CD14-positive monocyte (primary cell): Measurements from ENCODE around the gene SESN2. TPM values are rescaled to one million over a fixed set of nuclear protein-coding genes. Genes with fewer than 3 reads are reported as not detected.

Source experiments
- DNase-seq, 3 donors: peaks; one replicate each; pipeline ENCODE4 v3.0.0-alpha.2; 2011 to 2022
- H2AFZ ChIP-seq: 2 replicates; pipeline ENCODE4 v1.6.0; 2012; ENCODE audit warnings: mild to moderate bottlenecking, low read depth, low read length, inconsistent platforms; ENCODE audit not compliant: insufficient read depth, poor library complexity, severe bottlenecking
- H3K27ac ChIP-seq, 2 donors: 1 replicate in 1 of 2; 2 replicates in 1 of 2; pipeline ENCODE4 v1.5.1; 2012 to 2013; ENCODE audit warnings: low read length in 2 of 2, control low read depth in 1 of 2, inconsistent platforms in 1 of 2, low read depth in 1 of 2, mild to moderate bottlenecking in 1 of 2
- H3K27me3 ChIP-seq, 2 donors: one replicate each; pipeline versions ENCODE4 v1.6.0 to v1.6.1; 2011 to 2013; ENCODE audit warnings: low read length in 2 of 2; ENCODE audit not compliant: control insufficient read depth in 2 of 2, insufficient read depth in 2 of 2
- H3K36me3 ChIP-seq, 2 donors: replicated peaks in 1 of 2; 1 replicate in 1 of 2; 2 replicates in 1 of 2; pipeline versions ENCODE4 v1.5.1 to v1.6.1; 2012 to 2013; ENCODE audit warnings: low read length in 2 of 2, control low read depth in 1 of 2, inconsistent platforms in 1 of 2, mild to moderate bottlenecking in 1 of 2; ENCODE audit not compliant: insufficient read depth in 2 of 2, control insufficient read depth in 1 of 2
- H3K4me1 ChIP-seq, 2 donors: 1 replicate in 1 of 2; 2 replicates in 1 of 2; pipeline versions ENCODE4 v1.5.1 to v1.6.1; 2012 to 2013; ENCODE audit warnings: low read length in 2 of 2, control low read depth in 1 of 2, inconsistent platforms in 1 of 2, mild to moderate bottlenecking in 1 of 2, moderate library complexity in 1 of 2; ENCODE audit not compliant: insufficient read depth in 2 of 2, control insufficient read depth in 1 of 2
- H3K4me2 ChIP-seq: replicated peaks from 2 replicates; pipeline ENCODE3; 2012; ENCODE audit warnings: low read length, moderate library complexity, mild to moderate bottlenecking; ENCODE audit not compliant: poor library complexity, severe bottlenecking; ENCODE audit errors: extremely low read depth
- H3K4me3 ChIP-seq, 3 experiments: fragments of 200-600 bp in 1 of 3; sonication (generic) in 1 of 3; replicated peaks in 1 of 3; 1 replicate in 2 of 3; 2 replicates in 1 of 3; pipeline ENCODE4 v1.5.1; 2011 to 2013; ENCODE audit warnings: low read length in 3 of 3, mild to moderate bottlenecking in 3 of 3, control low read depth in 2 of 3, low read depth in 2 of 3, inconsistent platforms in 1 of 3, moderate library complexity in 1 of 3
- H3K79me2 ChIP-seq: 2 replicates; pipeline ENCODE4 v1.6.0; 2012; ENCODE audit warnings: mild to moderate bottlenecking, control low read depth, inconsistent platforms, low read length, moderate library complexity; ENCODE audit not compliant: insufficient read depth
- H3K9ac ChIP-seq: 2 replicates; pipeline ENCODE4 v1.6.0; 2017; ENCODE audit warnings: low read length, mild to moderate bottlenecking; ENCODE audit not compliant: insufficient read depth, poor library complexity, severe bottlenecking
- H3K9me3 ChIP-seq, 2 donors: replicated peaks in 1 of 2; 1 replicate in 1 of 2; 2 replicates in 1 of 2; pipeline versions ENCODE4 v1.5.1 to v1.6.1; 2012 to 2013; ENCODE audit warnings: low read length in 2 of 2, control low read depth in 1 of 2; ENCODE audit not compliant: control insufficient read depth in 1 of 2, insufficient read depth in 1 of 2
- H4K20me1 ChIP-seq: 2 replicates; pipeline ENCODE4 v1.6.0; 2012; ENCODE audit warnings: mild to moderate bottlenecking, low read length, control low read depth, moderate library complexity; ENCODE audit not compliant: insufficient read depth
- H3K27ac Mint-ChIP-seq, 7 donors: one replicate each; pipeline ENCODE4 v1.8.0; 2020; ENCODE audit warnings: mild to moderate bottlenecking in 7 of 7, mixed read lengths in 7 of 7, moderate library complexity in 6 of 7, inconsistent platforms in 2 of 7
- H3K27me3 Mint-ChIP-seq, 3 donors: one replicate each; pipeline ENCODE4 v1.8.0; 2021 to 2022; ENCODE audit warnings: low read depth in 3 of 3, mild to moderate bottlenecking in 3 of 3, mixed read lengths in 3 of 3, moderate library complexity in 3 of 3, inconsistent platforms in 1 of 3
- H3K36me3 Mint-ChIP-seq, 2 donors: one replicate each; pipeline ENCODE4 v1.8.0; 2020; ENCODE audit warnings: mixed read lengths in 2 of 2, inconsistent platforms in 1 of 2, mild to moderate bottlenecking in 1 of 2
- H3K4me1 Mint-ChIP-seq: one replicate; pipeline ENCODE4 v1.8.0; 2020; ENCODE audit warnings: mild to moderate bottlenecking, mixed read lengths
- H3K4me3 Mint-ChIP-seq, 2 donors: one replicate each; pipeline ENCODE4 v1.8.0; 2020; ENCODE audit warnings: mild to moderate bottlenecking in 2 of 2, mixed read lengths in 2 of 2, moderate library complexity in 1 of 2
- H3K9me3 Mint-ChIP-seq, 7 donors: one replicate each; pipeline ENCODE4 v1.8.0; 2020 to 2022; ENCODE audit warnings: mixed read lengths in 7 of 7, mild to moderate bottlenecking in 6 of 7, moderate library complexity in 6 of 7, inconsistent platforms in 2 of 7
- WGBS: methylation state at CpG from one replicate; pipeline ENCODE4 v1.1.5; 2013; ENCODE audit warnings: missing lambda C conversion rate; ENCODE audit not compliant: insufficient coverage; 5-methylcytosine and 5-hydroxymethylcytosine counted together
- intact Hi-C, 2 donors: fragments of 100-400 bp; cut with micrococcal nuclease; formaldehyde crosslinking; loops; one replicate each; pipeline versions ENCODE4 v1.15.0 to v1.15.1; 2023
- polyA plus RNA-seq, 3 donors: library from polyadenylated mRNA; depleted of rRNA in 1 of 3; unstranded in 2 of 3; stranded (reverse) in 1 of 3; fragments of 300-500 nt in 2 of 3; fragments of >200 nt in 1 of 3; fragmentation: Illumina TruSeq in 2 of 3; gene quantifications; 1 replicate in 2 of 3; 2 replicates in 1 of 3; pipeline ENCODE4 v1.2.3, GENCODE V29; 2012 to 2021
- TF ChIP-seq, protein P1 (sequence below): fragments of 200-600 bp; IDR thresholded peaks from one replicate; pipeline ENCODE4 v1.8.0; 2022; ENCODE audit warnings: antibody characterized with exemption, mild to moderate bottlenecking

The SESN2 gene
- polyA plus RNA-seq, 3 donors = 5.0 to 15.7 (median 5.1) TPM

DNA sequence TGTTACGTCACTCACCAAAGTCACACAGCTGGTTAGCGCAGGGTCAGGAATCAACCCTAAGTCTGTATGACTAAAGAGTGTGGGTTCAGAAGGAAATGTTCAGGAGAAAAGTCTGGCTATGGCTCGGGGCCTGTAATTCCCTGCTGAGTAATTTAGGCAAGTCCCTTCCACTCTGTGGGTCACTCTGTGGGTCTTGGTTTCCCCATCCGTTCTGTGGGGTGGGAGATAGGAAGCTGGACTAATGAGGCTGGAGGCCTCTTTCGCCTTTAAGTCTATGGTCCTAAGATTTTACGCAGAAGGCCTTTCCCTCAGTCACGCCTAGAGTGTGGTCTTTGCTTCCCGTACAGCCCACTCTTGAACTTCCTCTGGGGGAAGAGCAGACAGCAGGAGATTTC lies 55.2 kb downstream of the SESN2 start:
- TF ChIP-seq, protein P1, sequence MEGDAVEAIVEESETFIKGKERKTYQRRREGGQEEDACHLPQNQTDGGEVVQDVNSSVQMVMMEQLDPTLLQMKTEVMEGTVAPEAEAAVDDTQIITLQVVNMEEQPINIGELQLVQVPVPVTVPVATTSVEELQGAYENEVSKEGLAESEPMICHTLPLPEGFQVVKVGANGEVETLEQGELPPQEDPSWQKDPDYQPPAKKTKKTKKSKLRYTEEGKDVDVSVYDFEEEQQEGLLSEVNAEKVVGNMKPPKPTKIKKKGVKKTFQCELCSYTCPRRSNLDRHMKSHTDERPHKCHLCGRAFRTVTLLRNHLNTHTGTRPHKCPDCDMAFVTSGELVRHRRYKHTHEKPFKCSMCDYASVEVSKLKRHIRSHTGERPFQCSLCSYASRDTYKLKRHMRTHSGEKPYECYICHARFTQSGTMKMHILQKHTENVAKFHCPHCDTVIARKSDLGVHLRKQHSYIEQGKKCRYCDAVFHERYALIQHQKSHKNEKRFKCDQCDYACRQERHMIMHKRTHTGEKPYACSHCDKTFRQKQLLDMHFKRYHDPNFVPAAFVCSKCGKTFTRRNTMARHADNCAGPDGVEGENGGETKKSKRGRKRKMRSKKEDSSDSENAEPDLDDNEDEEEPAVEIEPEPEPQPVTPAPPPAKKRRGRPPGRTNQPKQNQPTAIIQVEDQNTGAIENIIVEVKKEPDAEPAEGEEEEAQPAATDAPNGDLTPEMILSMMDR = no peak
- Mint-ChIP-seq H3K27me3 (peaks cover 0 to 2% (median 0%) of the 10 kb centered on the region in 3 donors), H3K36me3 (no peaks in the 10 kb centered on the region), H3K4me3 (peak overlapping the region in 1 of 2 donors; percentile 20), H3K4me1 (peaks cover 27% of the 10 kb centered on the region), H3K27ac (peak overlapping the region; percentile 89 to 99 (median 92)), H3K9me3 (no peaks in the 10 kb centered on the region)
- DNase-seq = peak; percentile 25 to 88 (median 70)
- H3K9me3 ChIP-seq = no peaks in the 10 kb centered on the region
- H3K4me3 ChIP-seq = no peak overlapping the region
- no peak overlapping the region for H2AFZ ChIP-seq
- no peak overlapping the region for H3K9ac ChIP-seq
- H3K36me3 ChIP-seq = no peaks in the 10 kb centered on the region
- 50% methylated on average over 2 of the region's 8 CpGs for WGBS
- peak overlapping the region; percentile 33 to 78 for H3K27ac ChIP-seq
- no peak overlapping the region for H3K4me2 ChIP-seq
- H3K4me1 ChIP-seq = peaks cover 23 to 24% of the 10 kb centered on the region in 2 donors
- H3K79me2 ChIP-seq = no peaks in the 10 kb centered on the region
- intact Hi-C loops = no loop called here
- H4K20me1 ChIP-seq = no peaks in the 10 kb centered on the region
- no peaks in the 10 kb centered on the region for H3K27me3 ChIP-seq

- no peaks in the 10 kb centered on the region for H3K79me2 ChIP-seq
- peaks cover 29% of the 10 kb centered on the region for H3K4me1 Mint-ChIP-seq
- H3K4me1 ChIP-seq = peaks cover 23 to 24% of the 10 kb centered on the region in 2 donors
- TF ChIP-seq, protein P1 = no peak
- no peak for DNase-seq
- H3K27me3 Mint-ChIP-seq = peaks cover 0 to under 1% (median 0%) of the 10 kb centered on the region in 3 donors
- H3K4me3 Mint-ChIP-seq = no peak overlapping the region
- no peaks in the 10 kb centered on the region for H3K36me3 ChIP-seq
- no peak overlapping the region for H2AFZ ChIP-seq
- H3K9me3 Mint-ChIP-seq = no peaks in the 10 kb centered on the region
- H3K27ac Mint-ChIP-seq = peak overlapping the region in 1 of 7 donors; percentile 9
- no peak overlapping the region for H3K27ac ChIP-seq
- H3K4me2 ChIP-seq = no peak overlapping the region
- no peak overlapping the region for H3K4me3 ChIP-seq
- no peaks in the 10 kb centered on the region for H4K20me1 ChIP-seq
- no peaks in the 10 kb centered on the region for H3K36me3 Mint-ChIP-seq
- H3K9me3 ChIP-seq = no peaks in the 10 kb centered on the region
- 94% methylated on average over 3 of the region's 7 CpGs for WGBS
- intact Hi-C loops = no loop called here
- H3K27me3 ChIP-seq = no peaks in the 10 kb centered on the region
- no peak overlapping the region for H3K9ac ChIP-seq
Observed at GRCh38 chr1:28317014-28317413, 57.7 kb downstream of the SESN2 start.
